ENCODE results near the gene TMEM45B. TPM values are rescaled to one million over a fixed set of nuclear protein-coding genes. Genes with fewer than 3 reads are reported as not detected.

Gene TMEM45B
- total and polyA plus RNA-seq, 2 of the 13 experiments (the other 11 are each of a cell fraction or from before 2014, with no cell fraction given), result 29.1 to 181 TPM

- no peak for TF ChIP-seq ZNF704 (CRISPR knock-in tag; IDR thresholded peaks at IDR 0.05; ENCODE audit: borderline replicate concordance)
- TF ChIP-seq HNF4A (CRISPR knock-in tag; IDR thresholded peaks at IDR 0.05), result peak; percentile 36; the same call in 1 of the 2 replicates
- TF ChIP-seq SATB2 (CRISPR knock-in tag; IDR thresholded peaks at IDR 0.05), result no peak
- no peak for TF ChIP-seq PLSCR1 (CRISPR knock-in tag; IDR thresholded peaks at IDR 0.05; ENCODE audit: borderline replicate concordance)
- no peak for TF ChIP-seq ZNF639 (CRISPR knock-in tag; conservative IDR thresholded peaks at IDR 0.05)
- TF ChIP-seq NR1H2 (CRISPR knock-in tag; IDR thresholded peaks at IDR 0.05; ENCODE audit: borderline replicate concordance, low read depth), result no peak
- TF ChIP-seq NPAS2 (CRISPR knock-in tag; IDR thresholded peaks at IDR 0.05; ENCODE audit: borderline replicate concordance), result no peak
- no peak for TF ChIP-seq NCOA5 (CRISPR knock-in tag; IDR thresholded peaks at IDR 0.05)
- TF ChIP-seq TCF7 (IDR thresholded peaks at IDR 0.05; ENCODE audit: low read depth), result peak; percentile 65
- no peak for TF ChIP-seq ZNF800 (CRISPR knock-in tag; IDR thresholded peaks at IDR 0.05)
- TF ChIP-seq IKZF1 (IDR thresholded peaks at IDR 0.05), result no peak
- TF ChIP-seq SMAD9 (CRISPR knock-in tag; IDR thresholded peaks at IDR 0.05), result no peak
- no peak for TF ChIP-seq IKZF4 (CRISPR knock-in tag; IDR thresholded peaks at IDR 0.05; ENCODE audit: borderline replicate concordance, low read depth, not compliant biosample characterization)
- peak; percentile 81 for TF ChIP-seq PHF21A (CRISPR knock-in tag; IDR thresholded peaks at IDR 0.05)
- no peak for TF ChIP-seq ZBTB7B (CRISPR knock-in tag; IDR thresholded peaks at IDR 0.05)
- no peak for TF ChIP-seq MEIS2 (CRISPR knock-in tag; IDR thresholded peaks at IDR 0.05)
- TF ChIP-seq MIER3 (CRISPR knock-in tag; IDR thresholded peaks at IDR 0.05; ENCODE audit: borderline replicate concordance), result peak; percentile 88
- peak; percentile 94 for TF ChIP-seq ARID5B (CRISPR knock-in tag; IDR thresholded peaks at IDR 0.05)
- no peak for TF ChIP-seq HHEX (CRISPR knock-in tag; IDR thresholded peaks at IDR 0.05)
- TF ChIP-seq ZNF589 (CRISPR knock-in tag; conservative IDR thresholded peaks at IDR 0.05), result no peak
- TF ChIP-seq ZC3H13 (CRISPR knock-in tag; IDR thresholded peaks at IDR 0.05), result no peak
- 0 out of 2 replicates have a peak, but pooled peaks have one; percentile 24 for TF ChIP-seq SMAD1 (CRISPR knock-in tag; IDR thresholded peaks at IDR 0.05; ENCODE audit: borderline replicate concordance, low read depth)
These were observed 38.0 kb downstream of the TMEM45B start (continued) for GRCh38 chr11:129853518-129854231.
